ENCODE data around the gene NCCRP1.

DNA sequence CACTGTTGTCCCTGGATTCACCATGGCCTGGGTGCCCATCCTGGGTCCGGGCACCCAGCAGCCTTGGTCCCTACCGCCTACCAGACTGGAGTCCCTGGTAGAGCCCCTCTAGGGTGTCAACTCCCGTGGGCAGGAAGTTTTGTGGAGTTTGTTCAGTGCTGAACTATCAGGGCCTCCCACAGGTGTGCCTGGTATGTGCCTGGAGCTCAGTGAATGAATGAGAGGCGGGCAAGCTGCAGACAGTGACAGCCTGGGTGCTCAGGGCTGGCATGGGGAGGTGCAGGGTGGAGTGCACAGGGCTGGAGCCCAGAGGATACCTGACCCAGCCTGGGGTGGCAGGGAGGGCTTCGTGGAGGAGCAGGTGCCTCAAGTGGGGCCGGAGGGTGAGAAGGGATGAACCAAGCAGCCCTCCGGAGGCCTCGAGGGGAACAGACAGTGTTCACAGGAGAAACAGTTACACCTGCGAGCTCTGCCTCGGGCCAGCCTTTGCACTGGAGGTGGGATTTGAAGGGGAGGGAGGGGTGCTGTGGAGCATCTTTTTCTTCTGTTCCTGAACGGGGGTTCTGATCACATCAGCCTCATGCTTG lies 41.6 kb upstream of the NCCRP1 start:
- TF ChIP-seq, protein P1, sequence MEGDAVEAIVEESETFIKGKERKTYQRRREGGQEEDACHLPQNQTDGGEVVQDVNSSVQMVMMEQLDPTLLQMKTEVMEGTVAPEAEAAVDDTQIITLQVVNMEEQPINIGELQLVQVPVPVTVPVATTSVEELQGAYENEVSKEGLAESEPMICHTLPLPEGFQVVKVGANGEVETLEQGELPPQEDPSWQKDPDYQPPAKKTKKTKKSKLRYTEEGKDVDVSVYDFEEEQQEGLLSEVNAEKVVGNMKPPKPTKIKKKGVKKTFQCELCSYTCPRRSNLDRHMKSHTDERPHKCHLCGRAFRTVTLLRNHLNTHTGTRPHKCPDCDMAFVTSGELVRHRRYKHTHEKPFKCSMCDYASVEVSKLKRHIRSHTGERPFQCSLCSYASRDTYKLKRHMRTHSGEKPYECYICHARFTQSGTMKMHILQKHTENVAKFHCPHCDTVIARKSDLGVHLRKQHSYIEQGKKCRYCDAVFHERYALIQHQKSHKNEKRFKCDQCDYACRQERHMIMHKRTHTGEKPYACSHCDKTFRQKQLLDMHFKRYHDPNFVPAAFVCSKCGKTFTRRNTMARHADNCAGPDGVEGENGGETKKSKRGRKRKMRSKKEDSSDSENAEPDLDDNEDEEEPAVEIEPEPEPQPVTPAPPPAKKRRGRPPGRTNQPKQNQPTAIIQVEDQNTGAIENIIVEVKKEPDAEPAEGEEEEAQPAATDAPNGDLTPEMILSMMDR (IDR thresholded peaks at IDR 0.05): no peak
- TF ChIP-seq POLR2A (IDR thresholded peaks at IDR 0.05): no peak
